HG03558 (cell line): ENCODE results near the gene SLC37A2.

Experiments
- ATAC-seq: cut with Tn5 transposase; IDR thresholded peaks from one replicate; pipeline ENCODE4 v1.9.1; 2021; ENCODE audit warnings: moderate number of reproducible peaks; ENCODE audit not compliant: unreplicated experiment; ENCODE audit errors: extremely low read depth

Gene SLC37A2

GRCh38 chr11:125069796-125070195 lies 6.7 kb downstream of the SLC37A2 start:
- ATAC-seq, result no peak

- peak; percentile 50 for ATAC-seq
Measured at GRCh38 chr11:125070699-125071254, 7.7 kb downstream of the SLC37A2 start.

- no peak for ATAC-seq
Measured at GRCh38 chr11:125071435-125071834, 8.3 kb downstream of the SLC37A2 start.

GRCh38 chr11:125071846-125072217 lies 8.7 kb downstream of the SLC37A2 start:
- no peak for ATAC-seq

- ATAC-seq, result peak; percentile 55
Measured at GRCh38 chr11:125072218-125072960, 9.3 kb downstream of the SLC37A2 start.

- no peak for ATAC-seq
Measured at GRCh38 chr11:125072961-125073590, 10.0 kb downstream of the SLC37A2 start.

GRCh38 chr11:125073616-125074483 lies 10.7 kb downstream of the SLC37A2 start:
- no peak for ATAC-seq

GRCh38 chr11:125074511-125075241 lies 11.6 kb downstream of the SLC37A2 start:
- no peak for ATAC-seq

GRCh38 chr11:125075242-125075625 lies 12.1 kb downstream of the SLC37A2 start:
- ATAC-seq, result no peak

GRCh38 chr11:125075900-125076317 lies 12.8 kb downstream of the SLC37A2 start:
- ATAC-seq, result no peak

GRCh38 chr11:125076378-125076945 lies 13.4 kb downstream of the SLC37A2 start:
- ATAC-seq, result no peak

GRCh38 chr11:125078016-125078415 lies 14.9 kb downstream of the SLC37A2 start:
- no peak for ATAC-seq

GRCh38 chr11:125078516-125079140 lies 15.5 kb downstream of the SLC37A2 start:
- ATAC-seq, result no peak

GRCh38 chr11:125079151-125079877 lies 16.2 kb downstream of the SLC37A2 start:
- ATAC-seq, result no peak

- no peak for ATAC-seq
Measured at GRCh38 chr11:125079878-125080530, 16.9 kb downstream of the SLC37A2 start.

GRCh38 chr11:125080531-125080911 lies 17.4 kb downstream of the SLC37A2 start:
- no peak for ATAC-seq

- no peak for ATAC-seq
Measured at GRCh38 chr11:125081098-125081798, 18.1 kb downstream of the SLC37A2 start.

- ATAC-seq, result no peak
Measured at GRCh38 chr11:125082040-125082439, 18.9 kb downstream of the SLC37A2 start.
